Panc1 (cell line): ENCODE results near the gene PHKA2. TPM values are rescaled to one million over a fixed set of nuclear protein-coding genes. Genes with fewer than 3 reads are reported as not detected.

Experiments used
- ATAC-seq: fragments of 200-7000 bp; cut with Tn5 transposase; 2 replicates; pipeline ENCODE4 v1.9.1; 2020; ENCODE audit warnings: mild to moderate bottlenecking, moderate library complexity
- BruUV-seq: library from RNA; stranded (reverse); fragments of 400-500 nt; replicated peaks from 2 replicates; lab custom pipeline; 2021; lab: Mats Ljungman, UMichigan
- CTCF ChIA-PET: fragments of 300-600 bp; sonication (Branson Sonifier 250); formaldehyde crosslinking; loops from one replicate; lab custom pipeline; 2022; ENCODE audit warnings: antibody characterized with exemption; lab: Charles Lee
- POLR2A ChIA-PET: fragments of 300-600 bp; sonication (Branson Sonifier 250); formaldehyde crosslinking; loops from one replicate; lab custom pipeline; 2022; ENCODE audit warnings: antibody characterized with exemption; lab: Charles Lee
- DNase-seq: peaks from one replicate; pipeline ENCODE4 v3.0.0-alpha.2; 2010; ENCODE audit warnings: low read depth, low spot score
- H3K27ac ChIP-seq: 2 replicates; pipeline ENCODE4 v1.5.1; 2011; ENCODE audit warnings: mild to moderate bottlenecking, low read length, inconsistent platforms
- H3K27me3 ChIP-seq: fragments of 200-500 bp; sonication (Bioruptor generic); 2 replicates; pipeline ENCODE4 v1.6.0; 2014; ENCODE audit warnings: low read length, inconsistent platforms; ENCODE audit not compliant: control insufficient read depth, insufficient read depth
- H3K36me3 ChIP-seq: fragments of 200-500 bp; sonication (Bioruptor generic); 2 replicates; pipeline ENCODE4 v1.5.1; 2014; ENCODE audit warnings: inconsistent platforms, mild to moderate bottlenecking, low read length, moderate library complexity; ENCODE audit not compliant: control insufficient read depth, insufficient read depth
- H3K4me1 ChIP-seq: 2 replicates; pipeline ENCODE4 v1.5.1; 2011; ENCODE audit warnings: inconsistent platforms, mild to moderate bottlenecking, low read length, moderate library complexity; ENCODE audit not compliant: control insufficient read depth, insufficient read depth
- H3K4me3 ChIP-seq, 2 experiments: 2 replicates each; pipeline ENCODE4 v1.5.1; 2011 to 2012; ENCODE audit warnings: low read depth in 2 of 2, low read length in 2 of 2, mild to moderate bottlenecking in 2 of 2, inconsistent platforms in 1 of 2, moderate library complexity in 1 of 2
- H3K9me3 ChIP-seq: fragments of 200-500 bp; sonication (Bioruptor generic); 2 replicates; pipeline ENCODE4 v1.5.1; 2014; ENCODE audit warnings: low read depth, mild to moderate bottlenecking, inconsistent platforms, low read length, moderate library complexity; ENCODE audit not compliant: control insufficient read depth, insufficient read depth
- POLR2AphosphoS5 ChIP-seq: IDR thresholded peaks from 2 replicates; pipeline ENCODE4 v1.6.1; 2012; ENCODE audit warnings: mild to moderate bottlenecking, low read depth, low read length, moderate library complexity
- SIN3A ChIP-seq: IDR thresholded peaks from 2 replicates; pipeline ENCODE4 v1.6.1; 2012; ENCODE audit warnings: low read depth, mild to moderate bottlenecking, low read length, moderate library complexity, borderline replicate concordance; ENCODE audit not compliant: insufficient read depth
- TCF7L2 ChIP-seq: IDR thresholded peaks from 2 replicates; pipeline ENCODE4 v1.6.1; 2011; ENCODE audit warnings: mild to moderate bottlenecking, low read depth, low read length, inconsistent platforms
- in situ Hi-C: cut with HindIII; loops from 2 replicates; pipeline ENCODE4 v1.10.0; 2016; ENCODE audit warnings: low sequenced_read_pairs, low pct_unique_long_range_greater_than_20kb
- intact Hi-C: fragments of 100-400 bp; cut with micrococcal nuclease; formaldehyde crosslinking; loops from one replicate; pipeline ENCODE4 v1.10.0; 2022; ENCODE audit not compliant: unreplicated experiment
- total RNA-seq: library from RNA; stranded (reverse); gene quantifications from one replicate; pipeline ENCODE4 v1.2.1, GENCODE V29; 2021; ENCODE audit not compliant: unreplicated experiment
- TF ChIP-seq, protein P1 (sequence below), 2 experiments: IDR thresholded peaks; 2 replicates each; pipeline ENCODE4 v1.6.1; 2011 to 2012; ENCODE audit warnings: low read depth in 2 of 2, control low read depth in 1 of 2, low read length in 1 of 2, mild to moderate bottlenecking in 1 of 2, moderate library complexity in 1 of 2; ENCODE audit not compliant: insufficient read depth in 1 of 2
- TF ChIP-seq, protein P2 (sequence below): fragments of 450-650 bp; IDR thresholded peaks from 2 replicates; pipeline ENCODE4 v1.5.1; 2017; ENCODE audit warnings: mild to moderate bottlenecking

The PHKA2 gene
- total RNA-seq, 1 experiment from 2014 or later: 20.6 TPM

DNA sequence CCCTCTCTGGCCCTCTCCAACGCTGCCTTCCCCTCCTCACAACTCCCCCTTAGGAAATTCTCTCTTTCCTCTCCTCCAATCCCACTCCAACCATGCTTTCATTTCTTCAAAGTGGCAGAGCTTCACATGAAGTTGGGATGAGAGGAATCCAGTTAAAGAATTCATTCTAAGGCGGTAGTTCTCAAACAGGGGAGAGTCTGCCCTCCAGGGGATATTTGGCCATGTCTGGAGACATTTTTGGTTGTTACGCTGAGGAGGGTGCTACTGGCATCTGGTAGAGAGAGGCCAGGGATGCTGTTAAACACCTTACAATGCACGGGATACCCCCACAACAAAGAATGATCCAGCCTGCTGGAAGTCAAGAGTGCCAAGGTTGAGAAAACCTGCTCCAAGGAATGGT lies 40.5 kb upstream of the PHKA2 start:
- Histone ChIP-seq H3K9me3 (no peaks in the 10 kb centered on the region), H3K27ac (no peak overlapping the region), H3K27me3 (no peaks in the 10 kb centered on the region), H3K4me1 (no peaks in the 10 kb centered on the region), H3K4me3 (no peak overlapping the region), H3K36me3 (no peaks in the 10 kb centered on the region)
- DNase-seq (no peak), ATAC-seq (no peak)
- ChIA-PET CTCF (no interaction called here), POLR2A (no interaction called here)
- TF ChIP-seq, protein P1, sequence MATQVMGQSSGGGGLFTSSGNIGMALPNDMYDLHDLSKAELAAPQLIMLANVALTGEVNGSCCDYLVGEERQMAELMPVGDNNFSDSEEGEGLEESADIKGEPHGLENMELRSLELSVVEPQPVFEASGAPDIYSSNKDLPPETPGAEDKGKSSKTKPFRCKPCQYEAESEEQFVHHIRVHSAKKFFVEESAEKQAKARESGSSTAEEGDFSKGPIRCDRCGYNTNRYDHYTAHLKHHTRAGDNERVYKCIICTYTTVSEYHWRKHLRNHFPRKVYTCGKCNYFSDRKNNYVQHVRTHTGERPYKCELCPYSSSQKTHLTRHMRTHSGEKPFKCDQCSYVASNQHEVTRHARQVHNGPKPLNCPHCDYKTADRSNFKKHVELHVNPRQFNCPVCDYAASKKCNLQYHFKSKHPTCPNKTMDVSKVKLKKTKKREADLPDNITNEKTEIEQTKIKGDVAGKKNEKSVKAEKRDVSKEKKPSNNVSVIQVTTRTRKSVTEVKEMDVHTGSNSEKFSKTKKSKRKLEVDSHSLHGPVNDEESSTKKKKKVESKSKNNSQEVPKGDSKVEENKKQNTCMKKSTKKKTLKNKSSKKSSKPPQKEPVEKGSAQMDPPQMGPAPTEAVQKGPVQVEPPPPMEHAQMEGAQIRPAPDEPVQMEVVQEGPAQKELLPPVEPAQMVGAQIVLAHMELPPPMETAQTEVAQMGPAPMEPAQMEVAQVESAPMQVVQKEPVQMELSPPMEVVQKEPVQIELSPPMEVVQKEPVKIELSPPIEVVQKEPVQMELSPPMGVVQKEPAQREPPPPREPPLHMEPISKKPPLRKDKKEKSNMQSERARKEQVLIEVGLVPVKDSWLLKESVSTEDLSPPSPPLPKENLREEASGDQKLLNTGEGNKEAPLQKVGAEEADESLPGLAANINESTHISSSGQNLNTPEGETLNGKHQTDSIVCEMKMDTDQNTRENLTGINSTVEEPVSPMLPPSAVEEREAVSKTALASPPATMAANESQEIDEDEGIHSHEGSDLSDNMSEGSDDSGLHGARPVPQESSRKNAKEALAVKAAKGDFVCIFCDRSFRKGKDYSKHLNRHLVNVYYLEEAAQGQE (IDR thresholded peaks at IDR 0.05; ENCODE audit: insufficient read depth in 1 of 2, low read depth in 2 of 2, low read length in 1 of 2): no peak
- no peak for TF ChIP-seq TCF7L2
- TF ChIP-seq POLR2AphosphoS5: no peak
- TF ChIP-seq SIN3A: no peak
- TF ChIP-seq, protein P2, sequence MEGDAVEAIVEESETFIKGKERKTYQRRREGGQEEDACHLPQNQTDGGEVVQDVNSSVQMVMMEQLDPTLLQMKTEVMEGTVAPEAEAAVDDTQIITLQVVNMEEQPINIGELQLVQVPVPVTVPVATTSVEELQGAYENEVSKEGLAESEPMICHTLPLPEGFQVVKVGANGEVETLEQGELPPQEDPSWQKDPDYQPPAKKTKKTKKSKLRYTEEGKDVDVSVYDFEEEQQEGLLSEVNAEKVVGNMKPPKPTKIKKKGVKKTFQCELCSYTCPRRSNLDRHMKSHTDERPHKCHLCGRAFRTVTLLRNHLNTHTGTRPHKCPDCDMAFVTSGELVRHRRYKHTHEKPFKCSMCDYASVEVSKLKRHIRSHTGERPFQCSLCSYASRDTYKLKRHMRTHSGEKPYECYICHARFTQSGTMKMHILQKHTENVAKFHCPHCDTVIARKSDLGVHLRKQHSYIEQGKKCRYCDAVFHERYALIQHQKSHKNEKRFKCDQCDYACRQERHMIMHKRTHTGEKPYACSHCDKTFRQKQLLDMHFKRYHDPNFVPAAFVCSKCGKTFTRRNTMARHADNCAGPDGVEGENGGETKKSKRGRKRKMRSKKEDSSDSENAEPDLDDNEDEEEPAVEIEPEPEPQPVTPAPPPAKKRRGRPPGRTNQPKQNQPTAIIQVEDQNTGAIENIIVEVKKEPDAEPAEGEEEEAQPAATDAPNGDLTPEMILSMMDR: no peak
- in situ Hi-C loops (no loop called here), intact Hi-C loops (no loop called here)
- no TSS peak for BruUV-seq

DNA sequence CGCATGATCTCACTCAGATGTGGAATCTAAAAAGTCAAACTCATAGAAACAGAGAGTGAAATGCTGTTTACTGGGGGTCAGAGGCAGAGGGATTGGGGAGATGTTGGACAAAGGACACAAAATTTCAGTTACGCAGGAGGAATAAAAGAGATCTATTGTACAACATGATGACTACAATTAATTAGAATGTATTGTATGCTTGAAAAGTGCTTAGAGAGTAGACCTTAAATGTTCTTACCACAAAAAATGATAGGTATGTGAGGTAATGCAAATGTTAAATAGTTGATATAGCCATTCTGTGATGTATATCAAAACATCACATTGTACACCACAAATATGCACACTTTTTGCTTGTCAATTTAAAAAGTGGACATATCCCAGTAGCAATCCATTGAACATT lies 36.1 kb upstream of the PHKA2 start:
- DNase-seq (no peak), ATAC-seq (no peak)
- no peaks in the 10 kb centered on the region for H3K4me1 ChIP-seq
- CTCF ChIA-PET: no interaction called here
- TF ChIP-seq, protein P2: no peak
- TF ChIP-seq SIN3A (no peak), POLR2AphosphoS5 (no peak), TCF7L2 (no peak)
- TF ChIP-seq, protein P1 (IDR thresholded peaks at IDR 0.05; ENCODE audit: insufficient read depth in 1 of 2, low read depth in 2 of 2, low read length in 1 of 2): no peak
- H3K9me3 ChIP-seq: no peaks in the 10 kb centered on the region
- no peak overlapping the region for H3K4me3 ChIP-seq
- intact Hi-C loops (no loop called here), in situ Hi-C loops (no loop called here)
- H3K27me3 ChIP-seq: no peaks in the 10 kb centered on the region
- no peaks in the 10 kb centered on the region for H3K36me3 ChIP-seq
- POLR2A ChIA-PET: no interaction called here
- BruUV-seq: no TSS peak
- H3K27ac ChIP-seq: no peak overlapping the region
